Endometrial microvascular endothelial cells (primary cell): Measurements from ENCODE around the gene TPM1. TPM values are rescaled to one million over a fixed set of nuclear protein-coding genes. Genes with fewer than 3 reads are reported as not detected.
"Not testable (repeated sequence)": the region's sequence is repeated elsewhere in the genome, so short reads cannot be mapped to it uniquely, and the experiment has no call there.

Experiments used
- in situ Hi-C: cut with HindIII; loops from 2 replicates; pipeline ENCODE4 v1.10.0; 2017; ENCODE audit warnings: low sequenced_read_pairs, low pct_unique_long_range_greater_than_20kb; ENCODE audit errors: inconsistent ontology term
- total RNA-seq: library from RNA; depleted of rRNA; stranded (reverse); fragments of >200 nt; gene quantifications from one replicate; pipeline ENCODE4 v1.2.3, GENCODE V29; 2015; ENCODE audit errors: inconsistent ontology term

Gene TPM1
- total RNA-seq, 1 donor from 2014 or later: 244 TPM

DNA sequence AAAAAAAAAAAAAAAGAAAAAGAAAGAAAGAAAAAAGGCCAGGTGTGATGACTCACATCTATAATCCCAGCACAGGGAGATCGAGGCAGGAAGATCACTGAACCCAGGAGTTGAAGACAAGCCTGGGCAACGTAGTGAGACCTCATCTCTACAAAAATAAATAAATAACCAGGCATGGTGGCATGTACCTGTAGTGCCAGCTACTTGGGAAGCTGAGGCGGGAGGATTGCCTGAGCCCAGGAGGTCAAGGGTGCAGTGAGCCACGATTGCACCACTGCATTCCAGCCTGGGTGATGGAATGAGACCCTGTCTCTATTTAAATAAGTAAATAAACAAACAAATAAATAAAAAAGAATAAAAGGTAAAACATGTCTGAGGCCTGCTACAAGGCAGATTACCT is 39.8 kb downstream of the TPM1 start:
- in situ Hi-C loops: no loop called here

DNA sequence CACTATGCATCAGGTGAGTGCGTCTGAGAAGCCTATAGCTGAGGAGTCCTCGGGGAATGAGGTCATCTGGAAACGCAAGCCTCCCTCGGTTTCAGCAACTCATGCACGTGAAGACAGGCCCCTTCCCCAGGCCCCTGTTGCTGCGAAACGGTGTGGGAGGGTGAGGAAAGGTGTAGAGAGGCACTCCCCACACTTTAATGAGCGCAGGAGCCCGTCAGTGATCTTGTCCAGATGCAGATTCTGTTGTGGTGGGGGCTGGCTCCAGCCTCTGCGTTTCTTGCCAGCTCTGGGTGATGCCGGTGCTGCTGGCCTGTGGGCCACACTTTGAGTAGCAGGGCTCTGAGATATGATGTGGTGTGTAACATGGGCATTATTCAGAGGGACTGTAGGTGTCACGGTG is 40.5 kb downstream of the TPM1 start:
- in situ Hi-C loops: no loop called here

GRCh38 chr15:63083541-63083940 is 41.0 kb downstream of the TPM1 start:
- in situ Hi-C loops: no loop called here

GRCh38 chr15:63084806-63085205 is 42.3 kb downstream of the TPM1 start:
- in situ Hi-C loops: no loop called here

- in situ Hi-C loops: no loop called here
Measured at GRCh38 chr15:63085289-63085688, 42.7 kb downstream of the TPM1 start.

DNA sequence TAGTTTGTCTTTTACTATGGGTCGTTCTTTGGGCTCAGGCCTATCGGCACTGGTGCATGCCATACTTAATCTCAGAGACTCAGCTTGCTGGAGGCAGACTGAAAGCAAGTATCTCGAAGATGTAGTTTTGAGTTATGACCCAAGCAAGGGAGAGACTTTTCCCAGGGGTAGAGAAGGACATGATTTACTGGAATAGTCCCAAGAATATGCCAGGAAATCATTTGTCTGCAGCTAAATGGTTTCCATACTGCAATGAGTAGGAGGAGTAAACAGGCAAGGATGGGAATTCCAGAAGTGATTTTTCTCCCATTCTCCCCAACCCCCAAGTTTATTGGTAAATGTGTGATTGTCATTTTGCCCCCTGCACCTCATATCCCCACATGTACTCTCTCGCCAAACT is 43.7 kb downstream of the TPM1 start:
- in situ Hi-C loops: no loop called here

- in situ Hi-C loops: no loop called here
Measured at GRCh38 chr15:63086947-63087346, 44.4 kb downstream of the TPM1 start.

- in situ Hi-C loops: no loop called here
Measured at GRCh38 chr15:63088533-63089245, 46.1 kb downstream of the TPM1 start.

- in situ Hi-C loops: no loop called here
Measured at GRCh38 chr15:63089260-63090043, 46.9 kb downstream of the TPM1 start.

GRCh38 chr15:63090472-63090871 is 47.9 kb downstream of the TPM1 start:
- in situ Hi-C loops: no loop called here

DNA sequence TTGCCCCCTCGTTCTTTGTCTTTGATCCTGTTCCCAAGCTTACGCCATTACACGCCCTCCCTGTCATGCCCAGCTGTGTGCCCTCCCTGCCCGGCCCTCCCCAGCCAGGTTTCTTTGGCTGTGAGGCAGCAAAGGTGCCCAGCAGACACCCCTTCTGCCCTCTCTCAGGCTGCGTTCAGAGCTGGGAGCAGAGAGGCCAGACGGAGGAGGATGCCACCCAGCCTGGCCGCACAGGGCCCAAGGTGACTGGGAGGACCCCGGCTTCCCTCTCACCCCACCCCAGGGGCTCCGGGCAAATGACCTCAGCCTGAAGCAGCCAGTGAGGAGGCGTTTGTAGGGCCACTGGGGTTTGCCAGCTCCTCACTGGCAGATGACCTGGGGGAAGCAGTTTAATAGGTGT is 48.3 kb downstream of the TPM1 start:
- in situ Hi-C loops: no loop called here

GRCh38 chr15:63091679-63092446 is 49.3 kb downstream of the TPM1 start:
- in situ Hi-C loops: no loop called here

DNA sequence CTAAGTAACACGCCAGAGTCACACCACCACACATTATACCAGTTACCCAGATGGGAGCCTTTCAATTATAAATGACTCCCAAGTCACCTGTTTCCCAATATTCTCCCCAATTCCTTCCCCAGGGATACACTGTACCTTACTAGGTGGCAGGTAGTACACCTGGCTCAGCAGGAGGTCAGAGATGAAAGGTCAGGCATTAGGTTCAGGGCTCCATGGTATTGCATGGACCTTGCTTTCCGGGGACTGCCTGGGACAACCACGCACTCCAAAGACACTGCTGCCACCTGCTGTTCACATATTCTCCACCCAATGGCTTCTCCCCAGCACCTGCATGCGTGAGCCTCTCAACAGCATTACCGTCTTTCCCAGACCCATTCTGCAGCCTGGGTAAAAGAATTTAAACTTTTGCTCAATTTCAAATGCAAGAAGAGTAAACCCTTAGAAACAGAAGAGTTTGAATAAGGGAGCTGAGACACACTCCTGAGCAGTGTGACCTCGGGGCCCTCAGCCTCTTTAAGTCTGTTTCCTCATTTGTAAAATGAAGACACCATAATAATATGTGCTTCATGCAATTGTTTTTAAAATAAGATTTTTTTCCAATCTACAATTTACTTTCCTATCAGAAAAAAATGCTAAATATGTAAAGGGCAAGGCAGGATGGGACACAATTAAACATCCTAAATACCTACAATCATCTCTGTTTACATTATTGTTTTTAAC is 51.1 kb downstream of the TPM1 start:
- in situ Hi-C loops: no loop called here

DNA sequence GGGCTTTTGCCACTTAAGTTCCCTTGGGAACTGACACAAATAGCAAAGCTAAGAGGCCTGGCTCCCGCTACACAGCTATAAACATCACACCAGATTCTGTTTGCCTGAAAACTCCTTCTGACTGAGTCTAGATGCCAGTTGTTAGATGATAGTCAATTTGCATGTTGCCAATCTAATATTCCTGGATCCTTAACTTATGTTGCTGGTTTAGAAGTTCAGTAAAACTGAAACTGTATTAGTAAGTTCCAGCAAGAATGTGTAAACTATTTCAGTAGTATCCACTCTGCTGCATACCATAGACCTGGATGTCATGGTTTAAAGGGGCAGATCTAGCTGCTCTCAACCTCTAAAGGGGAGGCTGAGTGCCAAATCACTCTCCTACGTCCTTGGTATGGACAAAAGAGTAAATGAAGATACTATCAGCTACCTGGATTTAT is 52.0 kb downstream of the TPM1 start:
- in situ Hi-C loops: no loop called here

DNA sequence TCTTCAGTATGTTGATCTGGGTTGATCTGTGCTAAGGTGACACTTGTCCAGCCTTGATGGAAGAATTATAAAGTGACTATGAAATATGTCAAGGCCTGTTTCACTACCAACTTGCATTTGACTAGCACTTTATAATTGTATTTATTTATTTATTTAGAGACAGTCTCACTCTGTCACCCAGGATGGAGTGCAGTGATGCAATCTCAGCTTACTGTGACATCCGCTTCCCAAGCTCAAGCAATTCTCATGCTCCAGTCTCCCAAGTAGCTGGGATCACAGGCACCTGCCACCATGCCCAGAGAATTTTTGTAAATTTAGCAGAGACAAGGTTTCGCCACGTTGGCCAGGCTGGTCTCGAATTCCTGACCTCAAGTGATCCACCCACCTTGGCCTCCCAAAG is 53.6 kb downstream of the TPM1 start:
- in situ Hi-C loops: no loop called here

DNA sequence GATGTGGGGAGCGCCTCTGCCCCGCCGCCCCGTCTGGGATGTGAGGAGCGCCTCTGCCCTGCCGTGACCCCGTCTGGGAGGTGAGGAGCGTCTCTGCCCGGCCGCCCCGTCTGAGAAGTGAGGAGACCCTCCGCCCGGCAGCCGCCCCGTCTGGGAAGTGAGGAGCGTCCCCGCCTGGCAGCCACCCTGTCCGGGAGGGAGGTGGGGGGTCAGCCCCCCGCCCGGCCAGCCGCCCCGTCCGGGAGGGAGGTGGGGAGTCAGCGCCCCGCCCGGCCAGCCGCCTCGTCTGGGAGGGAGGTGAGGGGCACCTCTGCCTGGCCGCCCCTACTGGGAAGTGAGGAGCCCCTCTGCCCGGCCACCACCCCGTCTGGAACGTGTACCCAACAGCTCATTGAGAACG is 56.4 kb downstream of the TPM1 start:
- in situ Hi-C loops: not testable (repeated sequence)

GRCh38 chr15:63099581-63099980 is 57.0 kb downstream of the TPM1 start:
- in situ Hi-C loops: not testable (repeated sequence)

GRCh38 chr15:63103416-63103815 is 60.9 kb downstream of the TPM1 start:
- in situ Hi-C loops: no loop called here

GRCh38 chr15:63104727-63105126 is 62.2 kb downstream of the TPM1 start:
- in situ Hi-C loops: no loop called here
